PC-3 (cell line): ENCODE results near the gene HRH1.

Source experiments
- CTCF ChIP-seq: fragments of 300-600 bp; sonication (generic); conservative IDR thresholded peaks from 2 replicates; pipeline ENCODE4 v1.5.1; 2017; ENCODE audit warnings: antibody characterized with exemption, low read depth, mild to moderate bottlenecking, low read length
- EZH2phosphoT487 ChIP-seq: fragments of 300-600 bp; sonication (generic); IDR thresholded peaks from 2 replicates; pipeline ENCODE4 v1.6.1; 2018; ENCODE audit warnings: mild to moderate bottlenecking, antibody characterized with exemption, low read length, borderline replicate concordance

DNA sequence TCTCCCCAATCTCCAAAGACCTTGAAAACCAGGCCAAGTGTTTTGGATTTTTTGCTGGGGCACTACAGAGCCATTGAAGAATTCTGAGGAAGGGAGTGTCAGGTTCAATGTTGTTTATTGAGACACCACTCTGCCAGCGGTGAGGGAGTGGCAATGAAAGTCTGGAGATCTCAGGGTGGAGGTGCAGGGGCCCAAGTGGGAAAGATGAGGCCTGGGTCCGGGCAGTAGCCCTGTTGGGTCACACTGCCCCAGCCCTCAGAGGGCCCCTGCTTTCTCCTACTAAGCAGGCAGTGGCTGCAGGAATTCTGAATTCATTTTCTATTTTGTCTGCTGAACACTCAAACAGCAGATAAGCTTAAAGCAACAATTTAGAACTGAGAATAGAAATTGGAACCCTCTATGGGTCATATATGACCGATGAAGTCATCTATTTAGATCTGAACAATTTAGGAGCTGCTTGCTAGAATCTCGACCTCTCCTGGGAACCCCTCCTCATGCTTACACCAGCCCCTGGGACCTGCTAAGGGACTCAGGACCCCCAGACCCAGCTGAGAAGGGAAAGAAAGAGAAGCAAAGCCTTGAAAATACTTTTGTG is 17.9 kb downstream of the HRH1 start:
- TF ChIP-seq CTCF: no peak
- TF ChIP-seq EZH2phosphoT487: no peak
